Gastrocnemius medialis (tissue), 4 donors: ENCODE results near the gene REXO4.

Experiments
- CTCF ChIP-seq, 5 experiments: fragments of 450-650 bp in 3 of 5; fragments of 200-600 bp in 2 of 5; sonication (generic) in 2 of 5; IDR thresholded peaks in 4 of 5; conservative IDR thresholded peaks in 1 of 5; 1 replicate in 4 of 5; 2 replicates in 1 of 5; pipeline ENCODE4 v1.5.1; 2016 to 2019; ENCODE audit warnings: antibody characterized with exemption in 5 of 5, mild to moderate bottlenecking in 3 of 5, moderate library complexity in 3 of 5
- POLR2A ChIP-seq, 2 donors: fragments of 450-650 bp; IDR thresholded peaks; one replicate each; pipeline ENCODE4 v1.6.1; 2017; ENCODE audit warnings: antibody characterized with exemption in 2 of 2, mild to moderate bottlenecking in 2 of 2, moderate library complexity in 2 of 2

- TF ChIP-seq POLR2A (IDR thresholded peaks at IDR 0.05) (no peak), CTCF (IDR thresholded peaks at IDR 0.05 in 4 of 5, conservative IDR thresholded peaks at IDR 0.05 in 1 of 5) (no peak)
Measured at GRCh38 chr9:133426011-133426410, 8.2 kb upstream of the REXO4 start.
